GM12878 (cell line): ENCODE results near the gene RIPK4. TPM values are rescaled to one million over a fixed set of nuclear protein-coding genes. Genes with fewer than 3 reads are reported as not detected.

ENCODE experiments used
- ATAC-seq: fragments of 200-7000 bp; cut with Tn5 transposase; 3 replicates; pipeline ENCODE4 v1.9.1; 2020; ENCODE audit warnings: mild to moderate bottlenecking, moderate library complexity
- BruUV-seq: library from RNA; stranded (reverse); fragments of 400-500 nt; replicated peaks from 2 replicates; lab custom pipeline; 2021; lab: Mats Ljungman, UMichigan
- CTCF ChIA-PET: fragments of 300-600 bp; sonication (Branson Sonifier 250); formaldehyde crosslinking; extraction: SDS; loops from one replicate; lab custom pipeline; 2021; ENCODE audit warnings: inconsistent platforms; lab: Yijun Ruan, JAX
- POLR2A ChIA-PET: fragments of 350-600 bp; formaldehyde crosslinking; extraction: SDS; loops from one replicate; lab custom pipeline; 2021; ENCODE audit warnings: inconsistent platforms; lab: Charles Lee
- RAD21 ChIA-PET: fragments of 300-600 bp; sonication (Branson Sonifier 250); formaldehyde crosslinking; loops from one replicate; lab custom pipeline; 2023; ENCODE audit warnings: antibody characterized with exemption; ENCODE audit not compliant: unreplicated experiment; lab: Charles Lee
- SMC1A ChIA-PET: fragments of 300-600 bp; sonication (Branson Sonifier 250); formaldehyde crosslinking; loops from one replicate; lab custom pipeline; 2023; ENCODE audit not compliant: unreplicated experiment, uncharacterized antibody; lab: Charles Lee
- DNase-seq: peaks from one replicate; pipeline ENCODE4 v3.0.0-alpha.2; 2011; ENCODE audit warnings: low read depth, low spot score
- FAIRE-seq: peaks from 3 replicates; lab custom pipeline; 2011; peaks lifted over from hg19 to GRCh38; lab: Jason Lieb, UNC
- H2AFZ ChIP-seq: 2 replicates; pipeline ENCODE4 v1.6.0; 2011; ENCODE audit warnings: low read depth, low read length, control low read depth; ENCODE audit not compliant: control insufficient read depth
- H3K27ac ChIP-seq: 2 replicates; pipeline ENCODE4 v1.5.1; 2011; ENCODE audit warnings: control low read depth; ENCODE audit not compliant: control insufficient read depth, insufficient read depth
- H3K27me3 ChIP-seq, 2 experiments: replicated peaks in 1 of 2; 2 replicates each; pipeline versions ENCODE4 v1.6.0 to v1.6.1; 2011; ENCODE audit warnings: low read length in 1 of 2; ENCODE audit not compliant: control insufficient read depth in 2 of 2, insufficient read depth in 2 of 2
- H3K36me3 ChIP-seq, 2 experiments: 2 replicates each; pipeline ENCODE4 v1.5.1; 2011; ENCODE audit warnings: low read length in 1 of 2; ENCODE audit not compliant: control insufficient read depth in 2 of 2, insufficient read depth in 2 of 2
- H3K4me1 ChIP-seq: 2 replicates; pipeline ENCODE4 v1.6.1; 2011; ENCODE audit warnings: mild to moderate bottlenecking, low read length, moderate library complexity, mixed read lengths; ENCODE audit not compliant: control insufficient read depth, insufficient read depth
- H3K4me2 ChIP-seq: 2 replicates; pipeline ENCODE4 v1.6.0; 2011; ENCODE audit warnings: control low read depth; ENCODE audit not compliant: control insufficient read depth, insufficient read depth
- H3K4me3 ChIP-seq: fragments of 200-600 bp; sonication (generic); 2 replicates; pipeline ENCODE4 v1.5.1; 2016
- H3K79me2 ChIP-seq: 2 replicates; pipeline ENCODE4 v1.6.0; 2011; ENCODE audit warnings: low read length; ENCODE audit not compliant: control insufficient read depth, insufficient read depth
- H3K9ac ChIP-seq: 2 replicates; pipeline ENCODE4 v1.8.0; 2011; ENCODE audit warnings: low read length, control low read depth, mixed read lengths; ENCODE audit not compliant: control insufficient read depth, insufficient read depth
- H3K9me3 ChIP-seq: replicated peaks from 3 replicates; pipeline ENCODE4 v1.5.1; 2011; ENCODE audit warnings: mild to moderate bottlenecking, low read length; ENCODE audit not compliant: control insufficient read depth, insufficient read depth
- H4K20me1 ChIP-seq: 2 replicates; pipeline ENCODE4 v1.6.0; 2011; ENCODE audit not compliant: control insufficient read depth, insufficient read depth
- ASH2L ChIP-seq: fragments of 300-600, 200-600 bp; sonication (generic); IDR thresholded peaks from 2 replicates; pipeline ENCODE4 v1.6.1; 2017; ENCODE audit warnings: low read depth, mild to moderate bottlenecking, borderline replicate concordance
- BACH1 ChIP-seq: fragments of 450-650 bp; IDR thresholded peaks from 2 replicates; pipeline ENCODE4 v1.6.1; 2017; ENCODE audit warnings: mild to moderate bottlenecking, borderline replicate concordance
- BCL11A ChIP-seq: IDR thresholded peaks from 2 replicates; pipeline ENCODE4 v1.6.1; 2011; ENCODE audit warnings: low read depth, low read length
- CBFB ChIP-seq: IDR thresholded peaks from 2 replicates; pipeline ENCODE4 v1.6.1; 2016; ENCODE audit warnings: antibody characterized with exemption, low read depth
- E2F4 ChIP-seq: IDR thresholded peaks from 2 replicates; pipeline ENCODE4 v1.6.1; 2012; ENCODE audit warnings: low read depth, low read length, improper control_type of control experiment
- GABPA ChIP-seq: IDR thresholded peaks from 2 replicates; pipeline ENCODE4 v1.6.1; 2014; ENCODE audit warnings: antibody characterized with exemption, low read depth, mild to moderate bottlenecking, inconsistent platforms
- HDAC6 ChIP-seq: fragments of 200-600 bp; sonication (generic); IDR thresholded peaks from one replicate; pipeline ENCODE4 v1.8.0; 2017; ENCODE audit warnings: antibody characterized with exemption; ENCODE audit not compliant: unreplicated experiment
- LARP7 ChIP-seq: fragments of 450-650 bp; IDR thresholded peaks from 2 replicates; pipeline ENCODE4 v1.6.1; 2017; ENCODE audit warnings: mild to moderate bottlenecking
- RAD21 ChIP-seq: IDR thresholded peaks from 2 replicates; pipeline ENCODE4 v1.6.1; 2011; ENCODE audit warnings: mild to moderate bottlenecking, low read depth, low read length, moderate library complexity; ENCODE audit not compliant: insufficient read depth
- SIN3A ChIP-seq: IDR thresholded peaks from 2 replicates; pipeline ENCODE4 v1.6.1; 2012; ENCODE audit warnings: low read depth, low read length, improper control_type of control experiment
- SMAD1 ChIP-seq: fragments of 450-650 bp; IDR thresholded peaks from 2 replicates; pipeline ENCODE4 v1.6.1; 2018; ENCODE audit warnings: mild to moderate bottlenecking, low read depth; ENCODE audit not compliant: partially characterized antibody
- SPI1 ChIP-seq: IDR thresholded peaks from 2 replicates; pipeline ENCODE4 v1.6.1; 2011; ENCODE audit warnings: low read depth, mild to moderate bottlenecking, low read length, moderate library complexity, borderline replicate concordance; ENCODE audit not compliant: insufficient read depth
- TARDBP ChIP-seq: IDR thresholded peaks from 2 replicates; pipeline ENCODE4 v1.6.1; 2016; ENCODE audit warnings: borderline replicate concordance
- TBL1XR1 ChIP-seq: IDR thresholded peaks from 2 replicates; pipeline ENCODE4 v1.6.1; 2012; ENCODE audit warnings: low read depth, low read length, improper control_type of control experiment
- WRNIP1 ChIP-seq: IDR thresholded peaks from 2 replicates; pipeline ENCODE4 v1.6.1; 2011; ENCODE audit warnings: low read depth, low read length, improper control_type of control experiment, borderline replicate concordance
- ZNF622 ChIP-seq: fragments of 450-650 bp; IDR thresholded peaks from 2 replicates; pipeline ENCODE4 v1.6.1; 2017; ENCODE audit warnings: mild to moderate bottlenecking, inconsistent platforms
- WGBS: methylation state at CpG from one replicate; pipeline ENCODE4 v1.1.6; 2016; ENCODE audit warnings: low lambda C conversion rate; ENCODE audit not compliant: insufficient replicate concordance, insufficient coverage; ENCODE audit errors: missing lambda C conversion rate; 5-methylcytosine and 5-hydroxymethylcytosine counted together
- in situ Hi-C: fragments of 300-500 bp; cut with MboI; formaldehyde crosslinking; loops from 9 replicates; pipeline ENCODE4 v1.14.3; 2018; ENCODE audit warnings: mixed read lengths
- intact Hi-C: fragments of 100-400 bp; cut with micrococcal nuclease; formaldehyde crosslinking; loops from one replicate; pipeline ENCODE4 v1.14.2; 2022; ENCODE audit not compliant: unreplicated experiment
- polyA plus RNA-seq, 11 experiments: library from polyadenylated mRNA; depleted of rRNA in 4 of 11; unstranded in 6 of 11; stranded (reverse) in 5 of 11; fragments of >200 nt; fragmentation: Nextera tagmentation in 4 of 11; fragmentation: Illumina TruSeq in 1 of 11; extraction: Ambion mirVana in 4 of 11; extraction: Trizol in 1 of 11; gene quantifications; 1 replicate in 1 of 11; 2 replicates in 10 of 11; pipeline versions ENCODE4 v1.2.1 to v1.2.3, GENCODE V29; 2011 to 2016; ENCODE audit warnings: inconsistent platforms in 2 of 11, missing spikeins in 2 of 11, low read depth in 1 of 11
- total RNA-seq, 4 experiments: library from RNA; depleted of rRNA in 3 of 4; stranded (reverse); fragments of >200 nt in 3 of 4; fragmentation: Illumina TruSeq in 1 of 4; extraction: Trizol in 1 of 4; gene quantifications; 2 replicates each; pipeline versions ENCODE4 v1.2.1 to v1.2.3, GENCODE V29; 2013 to 2021

RIPK4 gene
- total and polyA plus RNA-seq, 10 of the 15 experiments (the other 5 are each of a cell fraction or from before 2014, with no cell fraction given) = 0.05 TPM; not detected in 9

DNA sequence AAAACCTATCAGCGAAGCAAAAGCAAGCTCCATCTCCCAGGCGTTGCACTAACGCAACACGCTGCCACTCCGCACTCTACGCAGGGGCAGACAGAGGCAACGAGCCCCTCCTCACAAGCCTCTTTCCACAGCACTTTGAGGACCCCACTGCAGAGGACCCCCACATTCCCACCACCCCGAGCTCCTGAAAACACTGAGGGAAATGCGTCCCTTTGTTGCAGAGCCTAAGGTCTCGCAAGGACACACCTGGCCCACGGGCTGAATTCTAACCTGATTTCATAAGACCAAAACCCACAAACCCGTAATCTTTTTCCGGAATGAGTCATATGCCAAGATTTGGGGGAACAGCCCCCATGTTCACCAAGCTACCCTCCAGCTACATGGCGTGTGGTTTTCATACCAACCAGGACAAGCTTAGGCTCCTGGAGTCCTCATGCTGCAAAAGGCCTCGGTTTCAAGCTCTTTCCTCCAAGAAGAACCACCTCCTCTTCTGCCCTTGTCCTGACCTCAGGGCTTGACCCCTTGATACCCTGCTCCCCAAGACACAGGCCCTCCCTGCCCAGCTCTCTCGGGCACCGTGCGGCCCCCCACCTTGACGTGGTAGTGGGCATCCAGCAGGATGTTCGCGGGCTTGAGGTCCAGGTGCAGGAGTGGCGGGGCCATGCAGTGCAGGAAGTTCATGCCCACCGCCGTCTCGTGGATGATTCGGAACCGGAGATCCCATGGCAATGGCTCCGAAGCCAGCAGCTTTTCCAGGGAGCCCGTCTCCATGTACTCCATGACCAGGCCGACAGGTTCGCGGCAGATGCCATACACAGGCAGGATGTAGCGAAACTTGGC is 10.7 kb downstream of the RIPK4 start:
- Histone ChIP-seq H3K27me3 (peaks cover 0 to 4% of the 10 kb centered on the region in 2 experiments; a peak in 3 of 4 replicates), H3K4me1 (no peaks in the 10 kb centered on the region), H3K9ac (no peak overlapping the region), H3K4me2 (no peak overlapping the region), H2AFZ (no peak overlapping the region), H3K27ac (no peak overlapping the region), H4K20me1 (no peaks in the 10 kb centered on the region), H3K36me3 (no peaks in the 10 kb centered on the region), H3K9me3 (no peaks in the 10 kb centered on the region), H3K4me3 (no peak overlapping the region)
- ATAC-seq (no peak), FAIRE-seq (no peak), DNase-seq (no peak)
- ChIA-PET CTCF (interaction anchor here (0.6 to 2.2 kb wide), 3 partner anchors 17 to 355 kb away, joined by 3 to 6 read pairs (median 3); no protein-coding TSS in a partner anchor), SMC1A (no interaction called here), POLR2A (no interaction called here), RAD21 (interaction anchor here (1.3 kb wide), 1 partner anchor 13 kb away, joined by 3 read pairs; no protein-coding TSS in a partner anchor)
- in situ Hi-C loops (no loop called here), intact Hi-C loops (no loop called here)
- no TSS peak for BruUV-seq
- 57% methylated on average over 33 of the region's 33 CpGs for WGBS
- TF ChIP-seq LARP7 = no peak
- no peak for TF ChIP-seq GABPA
- TF ChIP-seq SPI1 = no peak
- TF ChIP-seq SIN3A = no peak
- TF ChIP-seq HDAC6 = no peak
- TF ChIP-seq E2F4 = no peak
- no peak for TF ChIP-seq TARDBP
- TF ChIP-seq ZNF622 = no peak
- no peak for TF ChIP-seq ASH2L
- TF ChIP-seq TBL1XR1 = no peak
- no peak for TF ChIP-seq CBFB
- no peak for TF ChIP-seq BCL11A
- no peak for TF ChIP-seq RAD21
- no peak for TF ChIP-seq BACH1
- no peak for TF ChIP-seq WRNIP1
- no peak for TF ChIP-seq SMAD1
- TF ChIP-seq, all 136 proteins: peak for 0
- no peaks in the 10 kb centered on the region for H3K79me2 ChIP-seq
